NCI-H774 (cell line): ENCODE measurements around the gene OR7A10.
"Not testable (repeated sequence)": the region's sequence is repeated elsewhere in the genome, so short reads cannot be mapped to it uniquely, and the experiment has no call there.

Experiments used
- DNase-seq: peaks from one replicate; lab custom pipeline; 2025; lab: John Stamatoyannopoulos, UW

OR7A10 gene

DNA sequence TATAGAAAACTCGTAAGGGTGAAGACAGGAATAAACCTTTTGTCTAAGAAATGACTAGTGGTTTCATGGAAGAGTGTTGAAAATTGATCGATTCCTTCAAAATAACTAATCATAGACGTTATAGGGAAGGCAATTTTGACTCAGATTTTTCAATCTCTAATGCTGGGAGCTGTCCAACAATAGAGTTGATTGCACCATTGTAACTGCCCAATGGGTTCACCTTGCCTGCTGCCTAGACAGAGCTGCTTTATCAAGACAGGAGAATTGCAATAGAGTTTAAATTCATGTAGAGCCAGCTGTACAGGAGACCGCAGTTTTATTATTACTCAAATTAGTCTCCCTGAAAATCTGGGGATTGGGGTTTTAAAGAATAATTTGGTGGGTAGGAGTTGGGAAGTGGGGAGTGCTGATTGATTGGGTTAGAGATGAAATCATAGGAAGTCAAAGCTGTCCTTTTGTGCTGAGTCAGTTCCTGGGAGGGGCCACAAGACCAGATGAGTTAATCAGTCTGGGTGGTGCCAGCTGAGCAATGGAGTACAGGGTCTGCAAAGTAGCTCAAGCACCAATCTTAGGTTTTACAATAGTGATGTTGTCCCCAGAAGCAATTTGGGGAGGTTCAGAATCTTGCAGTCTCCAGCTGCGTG lies 53.5 kb downstream of the OR7A10 start:
- no peak for DNase-seq

DNA sequence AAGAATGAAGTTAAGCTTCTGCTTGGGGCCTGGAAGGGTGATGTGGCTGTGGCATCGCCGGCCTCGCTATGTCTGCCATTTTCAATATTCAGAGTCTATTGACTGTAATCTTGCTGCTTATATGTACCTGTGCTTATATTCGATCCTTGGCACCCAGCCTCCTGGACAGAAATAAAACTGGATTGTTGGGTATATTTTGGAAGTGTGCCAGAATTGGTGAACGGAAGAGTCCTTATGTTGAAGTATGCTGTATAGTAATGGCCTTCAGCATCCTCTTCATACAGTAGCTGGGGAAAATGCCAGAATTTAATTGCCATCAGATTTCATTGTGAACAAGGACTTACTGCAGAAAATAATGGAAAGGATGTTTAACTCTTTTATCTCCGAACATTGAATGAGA lies 56.5 kb downstream of the OR7A10 start:
- not testable (repeated sequence) for DNase-seq
